Adrenal gland (tissue), 12 donors: ENCODE measurements around the gene CLEC2B. TPM values are rescaled to one million over a fixed set of nuclear protein-coding genes. Genes with fewer than 3 reads are reported as not detected.
"Not testable (repeated sequence)": the region's sequence is repeated elsewhere in the genome, so short reads cannot be mapped to it uniquely, and the experiment has no call there.

Experiments
- DNase-seq, 7 donors: peaks; one replicate each; pipeline ENCODE4 v3.0.0-alpha.2; 2019 to 2020
- H3K27ac ChIP-seq, 5 donors: fragments of 200-600 bp; sonication (generic) in 4 of 5; 1 replicate in 3 of 5; 2 replicates in 2 of 5; pipeline versions ENCODE4 v1.5.1 to v1.8.0; 2016 to 2020; ENCODE audit warnings: mild to moderate bottlenecking in 1 of 5
- H3K27me3 ChIP-seq: fragments of 200-600 bp; 2 replicates; pipeline ENCODE4 v1.8.0; 2021
- H3K36me3 ChIP-seq, 2 donors: fragments of 200-600 bp; replicated peaks in 1 of 2; 1 replicate in 1 of 2; 2 replicates in 1 of 2; pipeline versions ENCODE4 v1.5.1 to v1.8.0; 2018 to 2022
- H3K4me1 ChIP-seq, 2 donors: fragments of 200-600 bp; replicated peaks in 1 of 2; 1 replicate in 1 of 2; 2 replicates in 1 of 2; pipeline versions ENCODE4 v1.5.1 to v1.8.0; 2018 to 2021
- H3K4me3 ChIP-seq, 4 donors: fragments of 200-600 bp; sonication (generic) in 3 of 4; one replicate each; pipeline ENCODE4 v1.5.1; 2016 to 2018
- H3K9me3 ChIP-seq, 3 donors: fragments of 200-600 bp; sonication (generic) in 1 of 3; replicated peaks in 1 of 3; 1 replicate in 2 of 3; 2 replicates in 1 of 3; pipeline versions ENCODE4 v1.5.1 to v1.8.0; 2016 to 2021
- POLR2A ChIP-seq, 2 donors: fragments of 450-650 bp; IDR thresholded peaks; one replicate each; pipeline ENCODE4 v1.6.1; 2017; ENCODE audit warnings: antibody characterized with exemption in 2 of 2, mild to moderate bottlenecking in 2 of 2, moderate library complexity in 1 of 2
- WGBS, 4 donors: extraction: QIAGEN DNeasy Blood & Tissue Kit in 2 of 4; methylation state at CpG; one replicate each; pipeline versions ENCODE4 v1.1.5 to v1.1.7; 2013 to 2017; 5-methylcytosine and 5-hydroxymethylcytosine counted together
- intact Hi-C, 2 donors: fragments of 100-400 bp; cut with DNase I; formaldehyde crosslinking; loops; one replicate each; pipeline versions ENCODE4 v1.14.1 to v1.15.0; 2022 to 2023
- polyA plus RNA-seq, 3 donors: library from polyadenylated mRNA; stranded (reverse); fragments of 200-250 nt in 2 of 3; fragments of 350-450 nt in 1 of 3; fragmentation: Illumina TruSeq in 1 of 3; extraction: RNeasy Lipid Tissue Mini Kit (QIAGEN cat#74804) in 1 of 3; gene quantifications; one replicate each; pipeline ENCODE4 v1.2.3, GENCODE V29; 2013 to 2014
- total RNA-seq, 9 donors: library from RNA; depleted of rRNA in 4 of 9; stranded (reverse); fragments of >200 nt in 4 of 9; fragments of 120-200 nt in 1 of 9; fragmentation: NEBNext Ultra II Directional in 1 of 9; extraction: Animal tissue kit (Norgen Biotek cat#: 25700) in 1 of 9; gene quantifications; one replicate each; pipeline versions ENCODE4 v1.1.0 to v1.2.4, GENCODE V29; 2013 to 2023
- TF ChIP-seq, protein P1 (sequence below), 6 experiments: fragments of 450-650 bp in 4 of 6; fragments of 200-600 bp in 2 of 6; sonication (generic) in 1 of 6; IDR thresholded peaks; 1 replicate in 5 of 6; 2 replicates in 1 of 6; pipeline versions ENCODE4 v1.5.1 to v1.8.0; 2016 to 2021; ENCODE audit warnings: antibody characterized with exemption in 6 of 6, mild to moderate bottlenecking in 2 of 6, moderate library complexity in 1 of 6
- donor health status: healthy with polysubstance abuse.
- donor health status: Bipolar disorder and iron deficiency.
- donor health status: DM: yes; HTN: yes; CAD: no.
- donor health status: DM: no; HTN: no; CAD: no.
- donor health status: DM: no; HTN: no; CAD: no.
- donor health status: DM: yes; HTN: yes; CAD: no.

Gene CLEC2B
- total and polyA plus RNA-seq, 12 donors = 3.9 to 17.7 (median 10.5) TPM

DNA sequence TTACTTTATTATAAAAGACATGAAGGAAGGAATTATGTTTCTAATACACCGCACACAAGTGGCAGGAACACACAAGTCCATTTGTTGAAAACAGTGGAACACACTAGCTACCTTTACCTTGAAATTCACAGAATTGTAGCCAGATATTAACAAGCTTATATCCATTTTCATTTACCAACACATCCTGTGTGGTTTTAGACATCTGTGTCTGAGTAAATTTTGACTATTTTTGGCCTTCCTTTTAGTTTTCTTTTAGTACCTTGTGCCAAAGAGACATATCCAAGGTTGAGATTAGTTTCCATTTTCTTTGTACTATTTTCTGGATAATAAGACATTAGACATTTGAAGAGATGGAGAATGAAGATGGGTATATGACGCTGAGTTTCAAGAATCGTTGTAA is 12.1 kb upstream of the CLEC2B start, which contains the start of gene KLRF2:
KLRF2 (plus strand) TSS at position 244 of the 400 bp plus-strand sequence; CDS start at position 351, 107 bp downstream.
- intact Hi-C loops = no loop called here
- H3K36me3 ChIP-seq = no peaks in the 10 kb centered on the region
- DNase-seq = no peak
- H3K27me3 ChIP-seq = no peaks in the 10 kb centered on the region
- 93 to 97% (median 94%) methylated on average over 3 of the region's 3 CpGs for WGBS, 4 donors
- TF ChIP-seq, protein P1, sequence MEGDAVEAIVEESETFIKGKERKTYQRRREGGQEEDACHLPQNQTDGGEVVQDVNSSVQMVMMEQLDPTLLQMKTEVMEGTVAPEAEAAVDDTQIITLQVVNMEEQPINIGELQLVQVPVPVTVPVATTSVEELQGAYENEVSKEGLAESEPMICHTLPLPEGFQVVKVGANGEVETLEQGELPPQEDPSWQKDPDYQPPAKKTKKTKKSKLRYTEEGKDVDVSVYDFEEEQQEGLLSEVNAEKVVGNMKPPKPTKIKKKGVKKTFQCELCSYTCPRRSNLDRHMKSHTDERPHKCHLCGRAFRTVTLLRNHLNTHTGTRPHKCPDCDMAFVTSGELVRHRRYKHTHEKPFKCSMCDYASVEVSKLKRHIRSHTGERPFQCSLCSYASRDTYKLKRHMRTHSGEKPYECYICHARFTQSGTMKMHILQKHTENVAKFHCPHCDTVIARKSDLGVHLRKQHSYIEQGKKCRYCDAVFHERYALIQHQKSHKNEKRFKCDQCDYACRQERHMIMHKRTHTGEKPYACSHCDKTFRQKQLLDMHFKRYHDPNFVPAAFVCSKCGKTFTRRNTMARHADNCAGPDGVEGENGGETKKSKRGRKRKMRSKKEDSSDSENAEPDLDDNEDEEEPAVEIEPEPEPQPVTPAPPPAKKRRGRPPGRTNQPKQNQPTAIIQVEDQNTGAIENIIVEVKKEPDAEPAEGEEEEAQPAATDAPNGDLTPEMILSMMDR (IDR thresholded peaks at IDR 0.05) = no peak
- TF ChIP-seq POLR2A (IDR thresholded peaks at IDR 0.05) = no peak
- H3K4me3 ChIP-seq = no peak within 1 kb of the TSS
- no peaks in the 10 kb centered on the region for H3K9me3 ChIP-seq
- H3K4me1 ChIP-seq = no peaks in the 10 kb centered on the region
- H3K27ac ChIP-seq = no peak within 1 kb of the TSS

DNA sequence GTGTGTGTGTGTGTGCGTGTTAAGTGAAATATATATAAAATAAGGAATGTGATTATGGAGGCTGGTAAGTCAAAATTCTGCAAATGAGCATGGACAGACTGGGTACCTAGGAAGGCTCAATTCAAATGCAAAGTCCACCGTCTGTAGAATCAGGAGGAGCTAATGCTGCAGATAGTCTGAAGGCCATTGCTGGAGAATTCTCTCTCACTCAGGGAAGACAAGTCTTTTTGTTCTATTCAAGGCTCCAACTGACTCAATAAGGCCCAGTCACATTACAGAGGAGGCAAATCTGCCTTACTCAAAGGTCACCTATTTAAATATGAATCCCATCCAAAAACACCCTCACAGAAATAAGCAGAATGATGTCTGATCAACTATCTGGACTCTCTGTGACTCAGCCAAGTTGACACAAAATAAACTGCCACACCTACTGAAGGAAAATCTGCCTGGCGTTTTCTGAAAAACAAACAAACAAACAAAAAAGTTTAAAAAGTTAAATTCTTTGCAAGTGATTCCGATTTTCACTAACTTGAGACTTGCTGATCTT is 11.5 kb upstream of the CLEC2B start:
- WGBS, 4 donors = 69 to 76% (median 73%) methylated on average over 4 of the region's 4 CpGs
- intact Hi-C loops = no loop called here

DNA sequence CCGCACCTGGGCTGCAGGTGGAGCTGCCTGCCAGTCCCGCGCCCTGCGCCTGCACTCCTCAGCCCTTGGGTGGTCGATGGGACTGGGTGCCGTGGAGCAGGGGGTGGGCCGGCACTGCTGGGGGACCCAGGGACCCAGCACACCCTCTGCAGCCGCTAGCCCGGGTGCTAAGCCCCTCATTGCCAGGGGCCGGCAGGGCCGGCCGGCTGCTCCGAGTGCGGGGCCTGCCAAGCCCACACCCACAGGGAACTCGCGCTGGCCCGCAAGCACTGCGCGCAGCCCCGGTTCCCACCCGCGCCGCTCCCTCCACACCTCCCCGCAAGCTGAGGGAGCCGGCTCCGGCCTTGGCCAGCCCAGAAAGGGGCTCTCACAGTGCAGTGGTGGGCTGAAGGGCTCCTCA is 7.0 kb upstream of the CLEC2B start:
- H3K27ac ChIP-seq, H3K9me3 ChIP-seq, H3K36me3 ChIP-seq, intact Hi-C loops, H3K4me3 ChIP-seq, DNase-seq, H3K4me1 ChIP-seq, H3K27me3 ChIP-seq: not testable (repeated sequence)
- WGBS, 4 donors = 93 to 100% (median 95%) methylated on average over 4 to 26 of the region's 26 CpGs; no CpG with 5 or more reads in 1 of the 4 donors

More for the DNA sequence above, 11.5 kb upstream of the CLEC2B start:
- H3K4me1 ChIP-seq = no peaks in the 10 kb centered on the region
- no peak for DNase-seq
- no peak overlapping the region for H3K4me3 ChIP-seq
- TF ChIP-seq, protein P1 (IDR thresholded peaks at IDR 0.05) = no peak
- no peak for TF ChIP-seq POLR2A (IDR thresholded peaks at IDR 0.05)
- H3K36me3 ChIP-seq = no peaks in the 10 kb centered on the region
- H3K27ac ChIP-seq = no peak overlapping the region
- H3K27me3 ChIP-seq = no peaks in the 10 kb centered on the region
- H3K9me3 ChIP-seq = no peaks in the 10 kb centered on the region

DNA sequence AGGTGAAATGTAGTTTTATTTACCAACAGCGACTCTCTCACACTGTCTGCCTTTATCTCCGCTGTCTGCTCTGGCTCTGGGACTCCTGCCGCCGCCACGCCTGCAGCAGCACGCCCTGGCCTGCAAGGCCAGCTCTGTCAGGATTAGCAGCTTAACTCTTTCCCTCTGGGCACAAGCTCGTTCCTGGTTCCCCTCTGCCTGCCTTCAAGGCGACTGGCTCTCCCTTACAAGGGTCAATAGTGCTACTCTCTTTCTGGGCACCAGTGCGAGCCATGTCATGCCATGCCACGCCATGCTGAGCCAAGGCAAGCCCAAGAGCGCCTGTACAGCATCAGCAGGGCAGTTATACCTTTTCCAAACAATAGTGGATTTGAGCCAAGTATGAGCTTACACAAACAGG is 3.6 kb upstream of the CLEC2B start:
- no peak for DNase-seq
- Histone ChIP-seq H3K4me1 (peaks cover 0 to 4% of the 10 kb centered on the region in 2 donors), H3K36me3 (no peaks in the 10 kb centered on the region), H3K9me3 (no peaks in the 10 kb centered on the region), H3K27ac (no peak overlapping the region), H3K27me3 (no peaks in the 10 kb centered on the region), H3K4me3 (no peak overlapping the region)
- no peak for TF ChIP-seq POLR2A (IDR thresholded peaks at IDR 0.05)
- intact Hi-C loops = no loop called here
- 80 to 91% (median 85%) methylated on average over 11 of the region's 11 CpGs for WGBS, 4 donors

DNA sequence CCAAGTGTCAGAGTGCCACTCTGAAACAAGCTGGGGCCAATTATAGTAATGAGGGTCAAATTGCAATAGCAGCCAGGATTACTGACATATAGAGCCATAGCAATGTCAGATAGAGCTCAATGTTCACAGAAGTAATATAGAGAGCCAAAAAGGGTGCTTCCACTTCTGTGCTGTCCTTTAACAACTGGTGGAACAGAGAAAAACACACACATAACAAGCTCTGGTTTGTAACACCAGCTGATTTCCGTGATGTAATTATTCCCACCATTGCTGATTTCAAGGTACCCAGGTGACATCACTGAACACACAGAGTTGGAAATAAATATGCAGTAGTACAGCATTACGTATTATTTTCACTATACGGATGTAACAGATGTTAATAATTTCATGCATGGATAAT is 3.0 kb upstream of the CLEC2B start:
- DNase-seq = no peak
- H3K9me3 ChIP-seq = no peaks in the 10 kb centered on the region
- H3K4me1 ChIP-seq = peaks cover 0 to 4% of the 10 kb centered on the region in 2 donors
- 81 to 93% (median 85%) methylated on average over 3 of the region's 3 CpGs for WGBS, 4 donors
- intact Hi-C loops = no loop called here
- no peak for TF ChIP-seq POLR2A (IDR thresholded peaks at IDR 0.05)
- TF ChIP-seq, protein P1 (IDR thresholded peaks at IDR 0.05) = no peak
- no peaks in the 10 kb centered on the region for H3K27me3 ChIP-seq
- H3K27ac ChIP-seq = no peak overlapping the region
- no peak overlapping the region for H3K4me3 ChIP-seq
- no peaks in the 10 kb centered on the region for H3K36me3 ChIP-seq
